Peyer's patch (tissue), 4 donors: ENCODE measurements around the gene ANO9. TPM values are rescaled to one million over a fixed set of nuclear protein-coding genes. Genes with fewer than 3 reads are reported as not detected.

Experiments used
- DNase-seq, 3 donors: peaks; one replicate each; pipeline ENCODE4 v3.0.0-alpha.2; 2017 to 2019
- H3K27ac ChIP-seq, 4 donors: fragments of 200-600 bp; sonication (generic); one replicate each; pipeline ENCODE4 v1.5.1; 2016 to 2019
- H3K27me3 ChIP-seq, 2 donors: fragments of 200-600 bp; sonication (generic); one replicate each; pipeline ENCODE4 v1.5.1; 2019
- H3K36me3 ChIP-seq, 3 donors: fragments of 200-600 bp; sonication (generic); one replicate each; pipeline ENCODE4 v1.5.1; 2016 to 2019
- H3K4me1 ChIP-seq, 4 donors: fragments of 200-600 bp; sonication (generic); one replicate each; pipeline ENCODE4 v1.5.1; 2016 to 2019
- H3K4me3 ChIP-seq, 4 donors: fragments of 200-600 bp; sonication (generic); 1 replicate in 3 of 4; 2 replicates in 1 of 4; pipeline ENCODE4 v1.5.1; 2016 to 2019; ENCODE audit warnings: mild to moderate bottlenecking in 1 of 4
- H3K9me3 ChIP-seq, 4 donors: fragments of 200-600 bp; sonication (generic); one replicate each; pipeline ENCODE4 v1.5.1; 2016 to 2019; ENCODE audit warnings: mild to moderate bottlenecking in 1 of 4
- POLR2A ChIP-seq, 2 donors: fragments of 450-650 bp; IDR thresholded peaks; one replicate each; pipeline ENCODE4 v1.5.1; 2017; ENCODE audit warnings: antibody characterized with exemption in 2 of 2, mild to moderate bottlenecking in 2 of 2, moderate library complexity in 2 of 2
- total RNA-seq, 4 donors: library from RNA; depleted of rRNA; stranded (reverse); fragments of >200 nt; gene quantifications; one replicate each; pipeline ENCODE4 v1.1.0, GENCODE V29; 2016
- TF ChIP-seq, protein P1 (sequence below), 6 experiments: fragments of 450-650 bp in 4 of 6; fragments of 200-600 bp in 2 of 6; sonication (generic) in 1 of 6; IDR thresholded peaks; one replicate each; pipeline ENCODE4 v1.5.1; 2017 to 2019; ENCODE audit warnings: antibody characterized with exemption in 6 of 6, mild to moderate bottlenecking in 3 of 6, moderate library complexity in 1 of 6

Gene ANO9
- total RNA-seq, 4 donors from 2014 or later: 161 to 474 (median 254) TPM

DNA sequence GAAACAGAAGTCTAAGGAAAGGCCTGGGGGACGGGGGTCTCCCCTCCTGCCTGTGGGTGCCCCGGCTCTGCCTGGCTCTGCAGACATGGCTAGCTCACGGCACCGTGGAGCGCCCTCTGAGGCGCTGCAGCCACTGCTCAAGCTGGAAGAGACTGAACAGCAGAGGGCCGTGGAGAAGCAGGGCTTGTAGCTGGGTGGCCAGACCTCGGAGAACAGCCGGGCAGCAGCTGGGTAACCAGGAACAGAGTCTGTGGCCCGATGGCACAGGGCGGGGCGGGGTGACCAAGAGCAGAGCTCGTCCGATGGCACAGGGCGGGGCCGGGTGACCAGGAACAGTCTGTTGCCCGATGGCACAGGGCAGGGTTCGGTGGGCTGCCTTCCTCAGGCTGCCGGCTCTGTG, 47.2 kb upstream of the ANO9 start:
- DNase-seq: peak in 1 of 3 donors; percentile 72
- Histone ChIP-seq H3K4me1 (no peaks in the 10 kb centered on the region), H3K27me3 (no peaks in the 10 kb centered on the region), H3K4me3 (no peak overlapping the region), H3K36me3 (peaks cover 0 to 25% (median 0%) of the 10 kb centered on the region in 3 donors), H3K27ac (no peak overlapping the region), H3K9me3 (no peaks in the 10 kb centered on the region)
- no peak for TF ChIP-seq POLR2A (IDR thresholded peaks at IDR 0.05)

DNA sequence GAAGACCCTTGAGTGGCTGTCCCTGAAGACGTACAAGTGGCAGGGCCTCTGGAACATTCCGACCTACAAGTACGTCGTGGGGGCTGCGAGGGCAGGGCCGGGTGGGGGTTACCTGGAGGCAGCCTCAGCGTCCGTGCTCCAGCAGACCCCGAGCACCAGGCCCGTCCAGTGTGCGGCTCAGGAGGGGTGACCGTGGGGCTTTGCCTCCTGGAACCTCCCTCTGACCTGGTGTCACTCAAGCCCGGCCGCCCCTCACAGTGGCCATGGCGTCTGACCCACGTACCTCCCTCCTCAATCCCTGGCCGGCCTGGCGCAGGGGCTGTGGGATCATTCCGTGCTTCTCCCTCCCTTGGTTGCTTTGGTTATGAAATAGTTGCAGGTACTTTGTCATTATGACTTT, 46.8 kb upstream of the ANO9 start:
- Histone ChIP-seq H3K4me1 (no peaks in the 10 kb centered on the region), H3K4me3 (no peak overlapping the region), H3K9me3 (no peaks in the 10 kb centered on the region), H3K27ac (no peak overlapping the region), H3K27me3 (no peaks in the 10 kb centered on the region), H3K36me3 (peaks cover 0 to 21% (median 0%) of the 10 kb centered on the region in 3 donors)
- DNase-seq: no peak
- TF ChIP-seq, protein P1, sequence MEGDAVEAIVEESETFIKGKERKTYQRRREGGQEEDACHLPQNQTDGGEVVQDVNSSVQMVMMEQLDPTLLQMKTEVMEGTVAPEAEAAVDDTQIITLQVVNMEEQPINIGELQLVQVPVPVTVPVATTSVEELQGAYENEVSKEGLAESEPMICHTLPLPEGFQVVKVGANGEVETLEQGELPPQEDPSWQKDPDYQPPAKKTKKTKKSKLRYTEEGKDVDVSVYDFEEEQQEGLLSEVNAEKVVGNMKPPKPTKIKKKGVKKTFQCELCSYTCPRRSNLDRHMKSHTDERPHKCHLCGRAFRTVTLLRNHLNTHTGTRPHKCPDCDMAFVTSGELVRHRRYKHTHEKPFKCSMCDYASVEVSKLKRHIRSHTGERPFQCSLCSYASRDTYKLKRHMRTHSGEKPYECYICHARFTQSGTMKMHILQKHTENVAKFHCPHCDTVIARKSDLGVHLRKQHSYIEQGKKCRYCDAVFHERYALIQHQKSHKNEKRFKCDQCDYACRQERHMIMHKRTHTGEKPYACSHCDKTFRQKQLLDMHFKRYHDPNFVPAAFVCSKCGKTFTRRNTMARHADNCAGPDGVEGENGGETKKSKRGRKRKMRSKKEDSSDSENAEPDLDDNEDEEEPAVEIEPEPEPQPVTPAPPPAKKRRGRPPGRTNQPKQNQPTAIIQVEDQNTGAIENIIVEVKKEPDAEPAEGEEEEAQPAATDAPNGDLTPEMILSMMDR (IDR thresholded peaks at IDR 0.05): no peak
- TF ChIP-seq POLR2A (IDR thresholded peaks at IDR 0.05): no peak

DNA sequence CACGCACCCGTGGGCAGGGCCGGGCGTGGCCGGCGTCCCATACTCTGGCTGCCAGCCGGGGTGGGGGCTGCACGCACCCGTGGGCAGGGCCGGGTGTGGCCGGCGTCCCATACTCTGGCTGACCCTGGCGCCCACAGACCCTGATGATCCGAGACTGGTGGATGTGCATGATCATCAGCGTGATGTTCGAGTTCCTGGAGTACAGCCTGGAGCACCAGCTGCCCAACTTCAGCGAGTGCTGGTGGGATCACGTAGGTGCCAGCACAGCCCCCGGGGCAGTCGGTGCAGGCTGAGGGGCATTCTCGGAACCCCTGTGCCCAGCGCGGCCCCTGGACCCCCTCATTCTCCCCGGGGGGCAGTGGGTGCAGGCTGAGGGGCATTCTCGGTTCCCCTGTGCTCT, 46.3 kb upstream of the ANO9 start:
- Histone ChIP-seq H3K36me3 (peaks cover 0 to 17% (median 0%) of the 10 kb centered on the region in 3 donors), H3K27ac (no peak overlapping the region), H3K27me3 (no peaks in the 10 kb centered on the region), H3K4me3 (no peak overlapping the region), H3K9me3 (no peaks in the 10 kb centered on the region), H3K4me1 (no peaks in the 10 kb centered on the region)
- DNase-seq: no peak
- no peak for TF ChIP-seq POLR2A (IDR thresholded peaks at IDR 0.05)
- TF ChIP-seq, protein P1 (IDR thresholded peaks at IDR 0.05): no peak

DNA sequence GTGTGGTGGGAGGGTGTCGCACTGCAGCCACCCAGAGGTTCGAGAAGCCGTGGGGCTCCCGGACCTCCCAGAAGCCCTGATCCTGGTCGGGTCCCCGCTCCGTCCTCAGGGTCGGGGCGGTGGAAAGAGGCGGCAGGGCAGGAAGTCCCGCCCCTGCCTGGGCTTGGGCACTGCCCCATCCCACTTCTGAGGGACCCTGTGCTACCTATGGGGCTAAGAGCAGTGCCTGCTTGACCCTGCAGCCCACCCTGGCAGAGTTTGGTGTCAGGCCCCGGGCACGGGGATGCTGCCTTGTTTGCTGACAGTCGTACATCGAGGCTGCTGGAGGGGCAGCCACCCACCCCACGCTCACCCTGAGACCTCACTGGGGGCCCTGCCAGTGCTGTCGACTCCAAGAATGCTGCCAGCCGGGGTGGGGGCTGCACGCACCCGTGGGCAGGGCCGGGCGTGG, 45.8 kb upstream of the ANO9 start:
- Histone ChIP-seq H3K27ac (no peak overlapping the region), H3K4me3 (no peak overlapping the region), H3K4me1 (no peaks in the 10 kb centered on the region), H3K9me3 (no peaks in the 10 kb centered on the region), H3K36me3 (peaks cover 0 to 13% (median 0%) of the 10 kb centered on the region in 3 donors), H3K27me3 (no peaks in the 10 kb centered on the region)
- DNase-seq: no peak
- no peak for TF ChIP-seq POLR2A (IDR thresholded peaks at IDR 0.05)
- TF ChIP-seq, protein P1 (IDR thresholded peaks at IDR 0.05): no peak

DNA sequence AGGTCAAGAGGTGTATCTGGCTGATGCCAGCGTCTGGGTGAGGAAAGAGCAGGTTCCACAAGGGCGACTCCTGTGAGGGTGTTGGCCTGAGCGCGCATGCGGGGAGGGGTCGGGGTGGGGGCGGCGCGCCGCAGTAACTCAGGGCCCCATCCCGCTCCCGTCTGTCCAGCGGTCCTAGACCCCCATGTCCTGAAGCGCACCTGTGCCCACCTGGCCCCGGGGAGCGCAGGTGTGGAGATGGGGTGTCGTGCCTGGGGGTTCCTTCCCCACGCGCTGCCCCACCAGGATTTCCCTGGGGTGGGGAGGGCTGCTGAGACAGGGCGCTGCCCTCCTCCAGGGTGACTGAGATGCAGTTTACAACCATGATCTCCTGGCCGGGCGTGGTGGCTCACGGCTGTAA, 44.4 kb upstream of the ANO9 start:
- H3K4me3 ChIP-seq: no peak overlapping the region
- peaks cover 0 to 13% (median 0%) of the 10 kb centered on the region in 3 donors for H3K36me3 ChIP-seq
- H3K4me1 ChIP-seq: no peaks in the 10 kb centered on the region
- no peaks in the 10 kb centered on the region for H3K27me3 ChIP-seq
- TF ChIP-seq POLR2A (IDR thresholded peaks at IDR 0.05): no peak
- TF ChIP-seq, protein P1 (IDR thresholded peaks at IDR 0.05): no peak
- no peaks in the 10 kb centered on the region for H3K9me3 ChIP-seq
- H3K27ac ChIP-seq: no peak overlapping the region
- no peak for DNase-seq

DNA sequence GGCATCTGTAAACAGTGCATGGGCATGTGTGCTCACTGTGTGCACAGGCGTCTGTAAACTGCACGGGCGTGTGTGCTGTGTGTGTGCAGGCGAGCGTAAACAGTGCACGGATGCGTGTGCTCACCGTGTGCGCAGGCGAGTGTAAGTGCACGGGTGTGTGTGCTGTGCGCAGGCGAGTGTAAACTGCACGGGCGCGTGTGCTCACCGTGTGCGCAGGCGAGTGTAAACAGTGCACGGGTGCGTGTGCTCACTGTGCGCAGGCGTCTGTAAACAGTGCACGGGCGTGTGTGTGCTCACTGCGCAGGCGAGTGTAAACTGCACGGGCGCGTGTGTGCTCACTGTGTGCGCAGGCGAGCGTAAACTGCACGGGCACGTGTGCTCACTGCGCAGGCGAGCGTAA, 42.8 kb upstream of the ANO9 start:
- peaks cover 0 to 5% (median 0%) of the 10 kb centered on the region in 3 donors for H3K36me3 ChIP-seq
- H3K4me3 ChIP-seq: no peak overlapping the region
- H3K4me1 ChIP-seq: no peaks in the 10 kb centered on the region
- no peak overlapping the region for H3K27ac ChIP-seq
- no peaks in the 10 kb centered on the region for H3K9me3 ChIP-seq
- H3K27me3 ChIP-seq: no peaks in the 10 kb centered on the region
- no peak for DNase-seq
- TF ChIP-seq POLR2A (IDR thresholded peaks at IDR 0.05): no peak
- TF ChIP-seq, protein P1 (IDR thresholded peaks at IDR 0.05): no peak
